ENCODE measurements around the gene LPP. TPM values are rescaled to one million over a fixed set of nuclear protein-coding genes. Genes with fewer than 3 reads are reported as not detected.
"Not testable (repeated sequence)": the region's sequence is repeated elsewhere in the genome, so short reads cannot be mapped to it uniquely, and the experiment has no call there.

The LPP gene
- total RNA-seq, 1 experiment from 2014 or later = 12.6 TPM

DNA sequence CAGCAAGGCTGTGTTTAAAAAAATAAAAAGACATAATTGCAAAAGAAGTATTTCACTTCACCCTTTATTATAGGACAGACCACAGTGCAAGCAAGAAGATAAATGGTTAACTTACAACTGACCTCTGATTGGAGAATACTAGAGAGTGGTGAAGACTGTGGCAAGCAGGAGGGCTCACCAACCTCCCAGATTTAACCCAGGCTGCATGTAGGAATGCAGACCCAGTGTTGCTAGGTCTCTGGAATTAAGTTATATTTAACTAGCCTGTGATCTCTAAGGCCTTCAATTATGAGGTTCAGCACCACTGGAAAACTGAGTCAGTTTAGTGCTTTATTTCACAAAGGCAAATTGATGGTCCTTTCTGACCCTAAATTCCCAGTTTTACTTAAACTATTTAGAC is 436.6 kb downstream of the LPP start:
- in situ Hi-C loops (cut with HindIII; ENCODE audit: low sequenced_read_pairs) = no loop called here
- no peak for DNase-seq (ENCODE audit: low spot score)

GRCh38 chr3:188594139-188594538 is 440.2 kb downstream of the LPP start:
- in situ Hi-C loops (cut with HindIII; ENCODE audit: low sequenced_read_pairs) = no loop called here
- DNase-seq (ENCODE audit: low spot score) = peak; percentile 26

DNA sequence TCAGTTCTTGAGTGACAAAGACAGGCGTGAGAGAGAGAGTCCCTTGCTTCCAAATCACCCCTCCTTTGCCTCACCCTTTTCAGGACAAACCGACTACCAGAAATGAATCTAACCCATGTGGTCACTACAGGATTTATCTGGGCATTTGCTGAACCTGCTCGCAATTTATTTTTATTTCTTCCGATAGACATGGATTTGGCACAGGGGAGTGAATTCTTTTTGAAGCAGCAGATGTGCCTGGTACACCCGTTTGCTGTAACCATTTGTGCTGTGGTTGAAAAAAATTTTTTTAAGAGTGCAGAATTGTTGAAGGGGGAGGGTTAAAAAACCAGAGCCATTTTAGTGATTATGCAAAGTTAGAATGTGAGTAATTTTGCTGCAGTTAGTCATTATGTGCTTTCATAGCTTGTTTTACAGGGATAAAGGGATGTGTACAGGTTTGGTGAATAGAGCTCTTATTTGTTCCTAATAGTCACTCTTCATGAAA is 442.0 kb downstream of the LPP start:
- peak; percentile 32 for DNase-seq (ENCODE audit: low spot score)
- in situ Hi-C loops (cut with HindIII; ENCODE audit: low sequenced_read_pairs) = no loop called here

GRCh38 chr3:188598894-188599293 is 444.9 kb downstream of the LPP start:
- in situ Hi-C loops (cut with HindIII; ENCODE audit: low sequenced_read_pairs) = no loop called here

GRCh38 chr3:188602111-188602510 is 448.2 kb downstream of the LPP start:
- in situ Hi-C loops (cut with HindIII; ENCODE audit: low sequenced_read_pairs) = no loop called here
- DNase-seq (ENCODE audit: low spot score) = no peak

More at GRCh38 chr3:188598894-188599293, 444.9 kb downstream of the LPP start:
- no peak for DNase-seq (ENCODE audit: low spot score)

DNA sequence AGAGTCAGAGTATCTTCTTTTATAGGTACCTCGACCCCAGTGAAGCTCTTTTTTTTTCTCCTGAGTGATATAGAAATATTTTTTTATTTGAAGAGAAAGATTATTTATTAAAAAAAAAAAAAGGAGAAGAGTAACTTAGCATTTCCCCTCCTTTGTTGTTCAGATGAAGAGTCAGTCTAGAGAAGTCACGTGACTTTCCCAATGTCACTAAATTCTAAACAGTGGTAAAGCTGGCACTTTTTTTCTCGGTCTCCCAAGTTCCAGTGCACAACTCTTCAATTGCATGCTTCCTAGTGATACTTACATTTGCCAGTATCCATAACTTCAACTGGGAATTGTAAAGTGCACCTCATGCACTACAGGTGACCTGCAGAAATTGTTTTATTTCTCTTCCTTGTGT is 448.7 kb downstream of the LPP start:
- in situ Hi-C loops (cut with HindIII; ENCODE audit: low sequenced_read_pairs) = no loop called here
- no peak for DNase-seq (ENCODE audit: low spot score)

DNA sequence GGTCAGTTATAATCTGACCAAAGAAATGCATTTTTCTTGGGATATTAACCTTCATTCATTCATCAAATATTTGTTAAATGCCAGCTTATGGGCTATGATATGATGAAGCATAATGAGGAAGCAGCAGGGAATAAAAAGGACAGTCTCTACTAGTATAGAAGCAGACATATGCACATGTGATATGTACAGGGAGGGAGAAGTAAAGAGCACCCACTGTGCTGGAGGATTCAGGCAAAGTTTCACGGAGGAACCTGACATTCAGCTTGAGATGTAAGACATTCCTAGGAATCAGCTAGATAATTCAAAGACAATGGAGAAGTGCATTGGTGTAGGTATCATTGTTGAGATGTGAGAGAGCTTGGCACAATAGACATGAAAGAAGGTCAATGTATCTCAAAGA is 450.7 kb downstream of the LPP start:
- in situ Hi-C loops (cut with HindIII; ENCODE audit: low sequenced_read_pairs) = no loop called here

GRCh38 chr3:188605231-188605630 is 451.3 kb downstream of the LPP start:
- in situ Hi-C loops (cut with HindIII; ENCODE audit: low sequenced_read_pairs) = no loop called here
- no peak for DNase-seq (ENCODE audit: low spot score)

More for the DNA sequence above, 450.7 kb downstream of the LPP start:
- DNase-seq (ENCODE audit: low spot score) = no peak

DNA sequence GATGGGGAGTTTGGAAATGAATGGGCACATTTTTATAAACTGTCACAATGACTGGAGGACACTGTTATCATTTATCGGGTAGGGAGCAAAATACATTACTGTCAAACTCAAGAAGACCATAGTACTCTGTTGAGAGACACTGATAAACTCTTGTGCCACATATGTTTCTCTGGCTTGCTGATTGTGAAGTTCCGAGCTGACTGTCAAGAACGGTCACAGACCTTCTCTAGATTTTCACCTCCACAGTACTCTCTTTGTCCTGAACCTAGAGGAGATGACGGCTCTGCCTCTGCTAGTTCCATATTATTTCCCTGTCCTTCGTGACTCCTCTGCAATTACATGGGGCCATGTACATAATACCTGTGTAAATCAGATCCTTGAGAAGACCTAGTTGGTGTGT is 451.9 kb downstream of the LPP start:
- in situ Hi-C loops (cut with HindIII; ENCODE audit: low sequenced_read_pairs) = no loop called here

DNA sequence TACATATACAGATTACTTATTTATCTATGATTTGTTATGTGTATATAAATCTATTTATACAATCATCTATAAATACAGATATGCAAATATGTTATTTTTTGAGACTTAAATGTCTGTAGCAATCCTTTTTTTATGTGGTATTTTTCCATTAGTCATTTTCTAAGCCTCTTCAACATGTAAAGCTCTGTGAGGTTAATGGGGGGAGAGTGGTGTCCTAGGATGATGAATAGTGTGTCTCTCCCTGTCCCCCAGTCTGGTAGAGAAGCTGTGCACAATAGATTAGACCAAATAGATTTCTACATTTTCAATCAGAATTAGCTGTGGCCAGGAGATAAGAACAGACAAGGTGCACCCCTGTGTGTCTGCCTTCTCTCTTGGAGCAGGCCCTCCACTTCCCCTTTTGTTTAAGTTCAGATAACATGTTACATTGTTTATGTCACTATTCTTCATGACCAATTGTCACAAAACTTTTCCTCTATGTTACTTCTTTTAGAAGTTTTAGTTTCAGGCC is 453.9 kb downstream of the LPP start:
- in situ Hi-C loops (cut with HindIII; ENCODE audit: low sequenced_read_pairs) = no loop called here
- no peak for DNase-seq (ENCODE audit: low spot score)

More for the DNA sequence above, 451.9 kb downstream of the LPP start:
- no peak for DNase-seq (ENCODE audit: low spot score)

- in situ Hi-C loops (cut with HindIII; ENCODE audit: low sequenced_read_pairs) = no loop called here
- DNase-seq (ENCODE audit: low spot score) = no peak
Measured at GRCh38 chr3:188608401-188608800, 454.4 kb downstream of the LPP start.

DNA sequence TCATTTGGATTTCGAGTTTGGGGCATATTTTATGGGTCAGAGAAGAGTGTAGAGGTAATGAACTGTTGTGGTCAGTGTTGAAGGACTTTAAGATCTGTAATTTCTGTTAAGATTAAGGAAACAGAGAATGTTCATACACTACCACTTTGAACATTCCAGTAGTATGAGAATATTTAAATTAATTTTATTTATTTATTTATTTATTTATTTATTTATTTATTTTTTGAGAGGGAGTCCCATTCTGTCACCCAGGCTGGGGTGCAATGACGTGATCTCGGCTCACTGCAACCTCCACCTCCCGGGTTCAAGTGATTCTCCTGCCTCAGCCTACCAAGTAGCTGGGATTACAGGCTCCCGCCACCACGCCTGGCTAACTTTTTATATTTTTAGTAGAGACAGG is 459.8 kb downstream of the LPP start:
- in situ Hi-C loops (cut with HindIII; ENCODE audit: low sequenced_read_pairs); DNase-seq (ENCODE audit: low spot score): not testable (repeated sequence)

GRCh38 chr3:188617270-188617669 is 463.3 kb downstream of the LPP start:
- in situ Hi-C loops (cut with HindIII; ENCODE audit: low sequenced_read_pairs) = no loop called here
- no peak for DNase-seq (ENCODE audit: low spot score)

- in situ Hi-C loops (cut with HindIII; ENCODE audit: low sequenced_read_pairs) = no loop called here
Measured at GRCh38 chr3:188617988-188618701, 464.2 kb downstream of the LPP start.

GRCh38 chr3:188620752-188621151 is 466.8 kb downstream of the LPP start:
- in situ Hi-C loops (cut with HindIII; ENCODE audit: low sequenced_read_pairs) = no loop called here
- no peak for DNase-seq (ENCODE audit: low spot score)

More at GRCh38 chr3:188617988-188618701, 464.2 kb downstream of the LPP start:
- DNase-seq (ENCODE audit: low spot score) = no peak

- in situ Hi-C loops (cut with HindIII; ENCODE audit: low sequenced_read_pairs) = no loop called here
- DNase-seq (ENCODE audit: low spot score) = peak; percentile 57
Measured at GRCh38 chr3:188624384-188624783, 470.4 kb downstream of the LPP start.

- DNase-seq (ENCODE audit: low spot score) = no peak
- in situ Hi-C loops (cut with HindIII; ENCODE audit: low sequenced_read_pairs) = no loop called here
Measured at GRCh38 chr3:188624828-188625227, 470.9 kb downstream of the LPP start.

GRCh38 chr3:188627652-188628051 is 473.7 kb downstream of the LPP start:
- no peak for DNase-seq (ENCODE audit: low spot score)
- in situ Hi-C loops (cut with HindIII; ENCODE audit: low sequenced_read_pairs) = no loop called here

GRCh38 chr3:188631291-188632010 is 477.5 kb downstream of the LPP start:
- in situ Hi-C loops (cut with HindIII; ENCODE audit: low sequenced_read_pairs) = no loop called here
- DNase-seq (ENCODE audit: low spot score) = no peak

DNA sequence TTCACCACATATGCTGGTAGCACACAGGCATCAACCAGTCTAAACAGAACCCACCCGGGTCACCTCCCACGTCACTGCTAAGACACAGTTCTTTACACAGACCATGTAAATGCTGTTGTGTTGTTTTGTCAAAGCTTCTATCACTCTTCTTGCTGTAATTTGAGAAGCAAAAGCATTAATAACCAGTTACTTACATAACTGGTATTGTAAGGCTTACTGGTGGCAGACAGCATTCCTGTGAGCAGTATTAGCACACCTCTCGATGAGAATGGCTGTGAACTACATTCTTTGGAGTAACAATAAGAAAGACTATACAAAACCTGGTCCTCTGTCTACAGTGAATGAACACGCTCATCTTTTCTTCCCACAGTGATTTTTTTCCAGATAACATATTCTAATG is 479.2 kb downstream of the LPP start:
- no peak for DNase-seq (ENCODE audit: low spot score)
- in situ Hi-C loops (cut with HindIII; ENCODE audit: low sequenced_read_pairs) = no loop called here

All from G401 (cell line).